ENCODE results near the gene INO80E. TPM values are rescaled to one million over a fixed set of nuclear protein-coding genes. Genes with fewer than 3 reads are reported as not detected.

INO80E gene
- total and polyA plus RNA-seq, 2 of the 8 experiments (the other 6 are each of a cell fraction or from before 2014, with no cell fraction given) = 43.0 to 91.2 TPM

DNA sequence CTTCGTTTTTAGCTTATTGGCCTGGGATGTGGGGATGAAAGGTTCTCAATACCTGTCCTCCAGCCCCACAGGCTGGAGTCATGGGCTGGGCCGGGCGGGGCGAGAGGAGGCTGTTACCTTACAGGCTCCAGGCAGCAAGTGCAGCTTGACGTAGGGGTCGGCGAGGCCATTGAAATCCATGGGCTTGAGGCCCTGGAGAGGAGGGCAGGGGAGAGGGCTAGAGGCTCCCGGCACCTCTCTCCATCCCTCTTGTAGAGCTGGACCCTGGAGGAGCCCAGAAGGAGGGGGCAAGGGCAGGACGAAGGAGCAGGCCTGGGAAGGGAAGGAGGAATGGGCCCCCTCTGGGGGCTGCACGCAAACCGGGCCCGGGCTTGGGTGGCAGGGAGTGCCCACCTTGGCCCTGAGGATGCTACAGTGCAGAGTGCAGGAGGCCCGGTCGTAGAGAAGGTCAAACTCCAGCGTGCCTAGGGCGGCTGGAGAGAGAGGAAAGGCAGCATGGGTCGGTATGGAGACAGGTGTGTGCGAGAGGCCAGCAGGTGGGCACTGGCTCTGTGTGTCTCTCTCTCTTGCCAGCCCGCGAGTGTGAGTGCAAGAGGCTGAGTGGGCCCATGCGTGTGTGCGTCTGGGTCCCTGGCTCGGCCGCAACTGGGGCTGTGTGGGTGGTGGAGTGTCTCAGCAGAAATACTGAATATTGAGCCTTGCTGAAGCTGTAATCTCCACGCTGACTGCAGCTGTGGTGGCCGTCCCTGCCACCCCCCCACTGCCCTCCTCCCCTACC, 13.2 kb downstream of the INO80E start (continued):
- no peak for TF ChIP-seq SAP30 (IDR thresholded peaks at IDR 0.05; ENCODE audit: insufficient read depth, insufficient replicate concordance, low read length)
- TF ChIP-seq HDAC2 (IDR thresholded peaks at IDR 0.05; ENCODE audit: borderline replicate concordance in 1 of 2, low read depth in 2 of 2, low read length in 2 of 2) = no peak
- no peak for TF ChIP-seq GABPA (IDR thresholded peaks at IDR 0.05; ENCODE audit: borderline replicate concordance, insufficient read depth, low read length)
